Trophoblast cell (in vitro differentiated cells and primary cell): ENCODE data around the gene RAMACL.

Source experiments
- DNase-seq, 2 donors: peaks; one replicate each; pipeline ENCODE4 v3.0.0-alpha.2; 2016
- H2AFZ ChIP-seq: 2 replicates; pipeline ENCODE4 v1.6.1; 2013; ENCODE audit warnings: low read length, moderate library complexity, mild to moderate bottlenecking; ENCODE audit not compliant: insufficient read depth, poor library complexity
- H2AK5ac ChIP-seq: 2 replicates; pipeline ENCODE4 v1.6.1; 2013; ENCODE audit warnings: mild to moderate bottlenecking, low read length
- H2BK120ac ChIP-seq: 2 replicates; pipeline ENCODE4 v1.6.1; 2013; ENCODE audit warnings: low read length, mild to moderate bottlenecking, moderate library complexity; ENCODE audit not compliant: insufficient read depth, poor library complexity
- H2BK12ac ChIP-seq: 2 replicates; pipeline ENCODE4 v1.6.1; 2013; ENCODE audit warnings: mild to moderate bottlenecking, low read length, moderate library complexity
- H2BK5ac ChIP-seq: 2 replicates; pipeline ENCODE4 v1.6.1; 2013; ENCODE audit warnings: low read length, low read depth, moderate library complexity, mild to moderate bottlenecking; ENCODE audit not compliant: poor library complexity
- H3K14ac ChIP-seq: 2 replicates; pipeline ENCODE4 v1.6.1; 2013; ENCODE audit warnings: mild to moderate bottlenecking, low read length
- H3K18ac ChIP-seq: 2 replicates; pipeline ENCODE4 v1.6.1; 2013; ENCODE audit warnings: mild to moderate bottlenecking, low read length
- H3K23ac ChIP-seq: 2 replicates; pipeline ENCODE4 v1.6.1; 2013; ENCODE audit warnings: low read length
- H3K27ac ChIP-seq: 2 replicates; pipeline ENCODE4 v1.5.1; 2013; ENCODE audit warnings: low read depth, mild to moderate bottlenecking, inconsistent platforms, low read length, moderate library complexity
- H3K27me3 ChIP-seq: 2 replicates; pipeline ENCODE4 v1.6.1; 2013; ENCODE audit warnings: inconsistent platforms, mild to moderate bottlenecking, low read length, moderate library complexity; ENCODE audit not compliant: insufficient read depth
- H3K36me3 ChIP-seq, 2 experiments: 1 replicate in 1 of 2; 2 replicates in 1 of 2; pipeline ENCODE4 v1.6.1; 2013; ENCODE audit warnings: low read length in 2 of 2, mild to moderate bottlenecking in 2 of 2, moderate library complexity in 1 of 2; ENCODE audit not compliant: insufficient read depth in 2 of 2, control insufficient read depth in 1 of 2
- H3K4ac ChIP-seq: 2 replicates; pipeline ENCODE4 v1.6.1; 2013; ENCODE audit warnings: low read depth, mild to moderate bottlenecking, low read length, moderate library complexity
- H3K4me1 ChIP-seq, 2 experiments: 1 replicate in 1 of 2; 2 replicates in 1 of 2; pipeline ENCODE4 v1.6.1; 2013; ENCODE audit warnings: low read length in 2 of 2, mild to moderate bottlenecking in 2 of 2, moderate library complexity in 1 of 2; ENCODE audit not compliant: insufficient read depth in 2 of 2, control insufficient read depth in 1 of 2
- H3K4me2 ChIP-seq: 2 replicates; pipeline ENCODE4 v1.6.1; 2013; ENCODE audit warnings: inconsistent platforms, mild to moderate bottlenecking, low read length, moderate library complexity
- H3K4me3 ChIP-seq: 2 replicates; pipeline ENCODE4 v1.5.1; 2013; ENCODE audit warnings: mild to moderate bottlenecking, low read depth, low read length, inconsistent platforms
- H3K79me1 ChIP-seq: one replicate; pipeline ENCODE4 v1.6.1; 2013; ENCODE audit warnings: low read length
- H3K79me2 ChIP-seq: 2 replicates; pipeline ENCODE4 v1.6.1; 2013; ENCODE audit warnings: low read length, mild to moderate bottlenecking; ENCODE audit not compliant: control insufficient read depth, insufficient read depth, poor library complexity
- H3K9ac ChIP-seq: 2 replicates; pipeline ENCODE4 v1.6.1; 2013; ENCODE audit warnings: mild to moderate bottlenecking, low read length
- H3K9me3 ChIP-seq: 2 replicates; pipeline ENCODE4 v1.6.1; 2013; ENCODE audit warnings: low read depth, mild to moderate bottlenecking, control low read depth, inconsistent platforms, low read length; ENCODE audit not compliant: insufficient read depth
- H4K12ac ChIP-seq: 2 replicates; pipeline ENCODE4 v1.6.1; 2013; ENCODE audit warnings: low read depth, mild to moderate bottlenecking, low read length, moderate library complexity
- H4K8ac ChIP-seq: 2 replicates; pipeline ENCODE4 v1.6.1; 2013; ENCODE audit warnings: low read depth, mild to moderate bottlenecking, low read length, moderate library complexity
- H4K91ac ChIP-seq: one replicate; pipeline ENCODE4 v1.6.1; 2013; ENCODE audit warnings: low read depth, mild to moderate bottlenecking, low read length, moderate library complexity
- WGBS: extraction: QIAGEN DNeasy Blood & Tissue Kit; methylation state at CpG from one replicate; pipeline ENCODE4 v1.1.7; 2013; ENCODE audit warnings: missing lambda C conversion rate; ENCODE audit not compliant: insufficient read length, insufficient coverage; ENCODE audit errors: extremely low coverage; 5-methylcytosine and 5-hydroxymethylcytosine counted together

The RAMACL gene

DNA sequence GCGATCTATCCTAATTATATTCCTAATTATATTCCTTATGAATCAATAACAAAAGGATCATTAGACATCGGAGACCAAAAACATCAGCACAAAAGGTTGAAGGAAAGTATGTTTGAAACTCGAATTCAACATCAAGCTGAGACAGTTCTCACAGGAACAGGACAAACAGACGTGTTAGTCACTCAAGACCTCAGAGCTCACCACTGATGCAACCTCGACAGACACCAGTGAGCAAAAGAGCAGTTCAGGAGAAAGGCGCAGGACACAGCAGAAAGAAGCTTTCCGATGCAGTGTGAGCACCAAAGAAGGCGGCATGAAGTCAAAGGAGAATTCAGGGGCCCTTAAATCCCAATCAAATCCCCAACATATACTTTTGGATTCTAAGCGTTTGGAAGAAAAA lies 6.3 kb upstream of the RAMACL start:
- H3K4me3 ChIP-seq: no peak overlapping the region
- H3K9me3 ChIP-seq: no peaks in the 10 kb centered on the region
- H2BK5ac ChIP-seq: no peak overlapping the region
- no peak overlapping the region for H3K9ac ChIP-seq
- no peak overlapping the region for H4K8ac ChIP-seq
- H2BK120ac ChIP-seq: no peak overlapping the region
- H3K4me1 ChIP-seq: peaks cover 0 to 12% of the 10 kb centered on the region in 2 experiments
- no CpG with 5 or more reads among the region's 9 CpGs for WGBS
- H3K27me3 ChIP-seq: no peaks in the 10 kb centered on the region
- no peak overlapping the region for H3K4me2 ChIP-seq
- no peaks in the 10 kb centered on the region for H3K36me3 ChIP-seq
- no peak overlapping the region for H2AK5ac ChIP-seq
- no peak overlapping the region for H3K18ac ChIP-seq
- peak in 1 of 2 donors; percentile 35 for DNase-seq
- no peak overlapping the region for H4K12ac ChIP-seq
- H2BK12ac ChIP-seq: no peak overlapping the region
- no peak overlapping the region for H3K14ac ChIP-seq
- H3K23ac ChIP-seq: no peak overlapping the region
- no peaks in the 10 kb centered on the region for H3K79me1 ChIP-seq
- H3K27ac ChIP-seq: no peak overlapping the region
- no peak overlapping the region for H3K4ac ChIP-seq
- H3K79me2 ChIP-seq: no peaks in the 10 kb centered on the region
- H4K91ac ChIP-seq: no peak overlapping the region
- H2AFZ ChIP-seq: no peak overlapping the region

GRCh38 chr6:166591961-166592520 lies 5.6 kb upstream of the RAMACL start:
- Histone ChIP-seq H3K27ac (no peak overlapping the region), H4K91ac (no peak overlapping the region), H3K4ac (no peak overlapping the region), H2BK120ac (no peak overlapping the region), H3K79me1 (no peaks in the 10 kb centered on the region), H3K36me3 (no peaks in the 10 kb centered on the region), H2AFZ (no peak overlapping the region), H3K4me2 (no peak overlapping the region), H4K12ac (no peak overlapping the region), H3K4me1 (peaks cover 0 to 12% of the 10 kb centered on the region in 2 experiments), H2BK12ac (no peak overlapping the region), H4K8ac (no peak overlapping the region), H3K14ac (no peak overlapping the region), H3K27me3 (no peaks in the 10 kb centered on the region), H2BK5ac (no peak overlapping the region), H2AK5ac (no peak overlapping the region), H3K4me3 (no peak overlapping the region), H3K23ac (no peak overlapping the region), H3K18ac (no peak overlapping the region), H3K79me2 (no peaks in the 10 kb centered on the region), H3K9me3 (no peaks in the 10 kb centered on the region), H3K9ac (no peak overlapping the region)
- DNase-seq: no peak
- no CpG with 5 or more reads among the region's 7 CpGs for WGBS

DNA sequence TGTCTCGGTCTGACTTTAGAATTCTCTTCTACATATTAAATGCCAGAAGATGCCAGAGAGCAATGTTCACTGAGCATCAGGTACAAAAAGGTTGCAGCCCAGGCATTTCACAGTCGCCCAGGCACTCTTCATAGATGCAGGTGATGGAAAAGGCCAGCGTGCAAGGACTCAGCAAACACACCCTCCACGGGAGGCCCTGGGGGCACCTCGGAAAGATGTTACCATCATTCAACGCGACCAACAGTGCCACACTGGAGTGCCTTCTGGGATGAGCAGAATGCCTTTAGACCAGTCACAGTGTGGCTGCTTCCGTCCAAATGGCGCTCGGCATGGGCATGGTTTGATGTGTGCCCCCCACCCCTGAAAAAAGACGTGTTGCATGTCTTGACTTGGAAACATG lies 4.5 kb upstream of the RAMACL start:
- H3K4me2 ChIP-seq: no peak overlapping the region
- H4K12ac ChIP-seq: no peak overlapping the region
- H3K27me3 ChIP-seq: no peaks in the 10 kb centered on the region
- no peaks in the 10 kb centered on the region for H3K9me3 ChIP-seq
- H3K18ac ChIP-seq: no peak overlapping the region
- no peak overlapping the region for H3K4ac ChIP-seq
- H2BK12ac ChIP-seq: no peak overlapping the region
- no peak overlapping the region for H3K9ac ChIP-seq
- no peak overlapping the region for H4K8ac ChIP-seq
- H2BK5ac ChIP-seq: no peak overlapping the region
- no peak for DNase-seq
- peaks cover 0 to 12% of the 10 kb centered on the region in 2 experiments for H3K4me1 ChIP-seq
- H3K79me1 ChIP-seq: no peaks in the 10 kb centered on the region
- no peaks in the 10 kb centered on the region for H3K79me2 ChIP-seq
- no peak overlapping the region for H3K23ac ChIP-seq
- no peak overlapping the region for H3K4me3 ChIP-seq
- no peak overlapping the region for H2AFZ ChIP-seq
- no peak overlapping the region for H3K27ac ChIP-seq
- no peaks in the 10 kb centered on the region for H3K36me3 ChIP-seq
- no peak overlapping the region for H3K14ac ChIP-seq
- no CpG with 5 or more reads among the region's 11 CpGs for WGBS
- H4K91ac ChIP-seq: no peak overlapping the region
- no peak overlapping the region for H2AK5ac ChIP-seq
- no peak overlapping the region for H2BK120ac ChIP-seq

DNA sequence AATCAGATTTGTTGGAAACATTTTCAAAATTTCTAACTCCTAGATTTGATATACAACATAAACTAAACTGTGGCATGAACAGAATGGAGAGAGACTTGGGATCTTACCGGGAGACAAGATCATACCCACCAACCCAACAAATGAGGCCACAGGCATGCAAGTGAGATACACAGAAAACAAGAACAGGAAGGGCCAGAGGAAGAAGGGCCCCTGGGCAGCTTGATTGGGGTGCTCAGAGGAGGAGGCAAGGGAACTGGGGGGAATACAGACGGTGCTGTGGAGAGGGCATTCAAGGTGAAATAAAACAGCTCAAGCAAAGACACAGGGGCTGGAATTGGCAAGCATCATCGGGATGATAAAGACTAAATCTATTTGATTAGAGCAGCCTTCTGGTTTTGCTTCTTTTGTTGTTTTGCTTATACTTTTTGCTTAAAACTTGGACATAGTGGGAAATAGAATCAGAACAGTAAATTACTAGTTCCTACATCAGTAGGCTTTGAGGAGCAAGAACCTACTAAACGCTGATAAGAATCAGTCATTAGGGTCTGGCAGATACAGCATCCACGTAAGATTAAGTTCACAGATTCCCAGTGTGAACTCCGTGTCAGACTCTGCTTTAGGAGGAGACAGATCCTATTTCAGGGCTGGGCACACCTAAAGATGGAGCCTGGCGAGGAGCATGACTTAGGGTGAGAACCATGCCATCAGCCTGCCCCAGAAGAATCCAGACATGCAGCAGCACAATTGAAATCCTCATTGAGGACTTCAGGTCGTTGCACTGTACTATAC lies 3.5 kb upstream of the RAMACL start:
- H3K27ac ChIP-seq: no peak overlapping the region
- WGBS: no CpG with 5 or more reads among the region's 8 CpGs
- H3K23ac ChIP-seq: no peak overlapping the region

More for the DNA sequence above, 3.5 kb upstream of the RAMACL start:
- H3K14ac ChIP-seq: no peak overlapping the region
- H3K79me1 ChIP-seq: no peaks in the 10 kb centered on the region
- H3K4me2 ChIP-seq: no peak overlapping the region
- H3K4me1 ChIP-seq: peaks cover 0 to 9% of the 10 kb centered on the region in 2 experiments
- no peak overlapping the region for H3K4me3 ChIP-seq
- H3K18ac ChIP-seq: no peak overlapping the region
- H3K79me2 ChIP-seq: no peaks in the 10 kb centered on the region
- no peak overlapping the region for H2BK12ac ChIP-seq
- no peak overlapping the region for H4K8ac ChIP-seq
- no peak for DNase-seq
- H3K9ac ChIP-seq: no peak overlapping the region
- H2BK5ac ChIP-seq: no peak overlapping the region
- no peak overlapping the region for H2BK120ac ChIP-seq
- no peak overlapping the region for H4K12ac ChIP-seq
- no peaks in the 10 kb centered on the region for H3K36me3 ChIP-seq
- H3K9me3 ChIP-seq: no peaks in the 10 kb centered on the region
- H4K91ac ChIP-seq: no peak overlapping the region
- H2AK5ac ChIP-seq: no peak overlapping the region
- H3K4ac ChIP-seq: no peak overlapping the region
- no peaks in the 10 kb centered on the region for H3K27me3 ChIP-seq
- H2AFZ ChIP-seq: no peak overlapping the region
